GM19239 (cell line): ENCODE measurements around the gene SIX1.

ENCODE experiments used
- DNase-seq: peaks from one replicate; pipeline ENCODE4 v3.0.0; 2011; ENCODE audit warnings: low spot score; ENCODE audit not compliant: insufficient read length
- FAIRE-seq: peaks from 2 replicates; lab custom pipeline; 2011; peaks lifted over from hg19 to GRCh38; lab: Jason Lieb, UNC

Gene SIX1

GRCh38 chr14:60648934-60649874 lies at the start of gene SIX1:
Gene SIX1 (minus strand): TSS chr14:60649477. CDS start chr14:60649189, 288 bp downstream.
- no peak for FAIRE-seq
- DNase-seq = no peak

GRCh38 chr14:60695327-60695726 lies 46.0 kb upstream of the SIX1 start:
- DNase-seq (no peak), FAIRE-seq (no peak)

GRCh38 chr14:60691383-60692113 lies 42.3 kb upstream of the SIX1 start:
- FAIRE-seq (no peak), DNase-seq (no peak)

- DNase-seq (no peak), FAIRE-seq (no peak)
These were observed 37.6 kb upstream of the SIX1 start for GRCh38 chr14:60686865-60687264.

- no peak for FAIRE-seq
- DNase-seq = no peak
These were observed 34.9 kb upstream of the SIX1 start for GRCh38 chr14:60684203-60684602.

- FAIRE-seq (no peak), DNase-seq (no peak)
These were observed 32.0 kb upstream of the SIX1 start for GRCh38 chr14:60681271-60681670.

GRCh38 chr14:60680511-60680910 lies 31.2 kb upstream of the SIX1 start:
- no peak for DNase-seq
- FAIRE-seq = no peak

GRCh38 chr14:60679566-60680258 lies 30.4 kb upstream of the SIX1 start:
- no peak for DNase-seq
- no peak for FAIRE-seq

GRCh38 chr14:60677701-60678100 lies 28.4 kb upstream of the SIX1 start:
- FAIRE-seq (no peak), DNase-seq (no peak)

- no peak for DNase-seq
- FAIRE-seq = no peak
These were observed 21.7 kb upstream of the SIX1 start for GRCh38 chr14:60670989-60671388.

GRCh38 chr14:60668431-60669112 lies 19.3 kb upstream of the SIX1 start:
- DNase-seq (no peak), FAIRE-seq (no peak)

- no peak for FAIRE-seq
- DNase-seq = no peak
These were observed 15.9 kb upstream of the SIX1 start for GRCh38 chr14:60665177-60665550.

GRCh38 chr14:60662982-60663381 lies 13.7 kb upstream of the SIX1 start:
- DNase-seq (no peak), FAIRE-seq (no peak)

- FAIRE-seq (no peak), DNase-seq (no peak)
These were observed 12.4 kb upstream of the SIX1 start for GRCh38 chr14:60661721-60662120.

GRCh38 chr14:60658909-60659585 lies 9.8 kb upstream of the SIX1 start:
- no peak for FAIRE-seq

GRCh38 chr14:60658211-60658690 lies 9.0 kb upstream of the SIX1 start:
- DNase-seq (no peak), FAIRE-seq (no peak)

More at GRCh38 chr14:60658909-60659585, 9.8 kb upstream of the SIX1 start:
- DNase-seq = no peak

GRCh38 chr14:60657456-60658210 lies 8.4 kb upstream of the SIX1 start:
- no peak for DNase-seq
- FAIRE-seq = peak; percentile 62

- DNase-seq (peak; percentile 72), FAIRE-seq (peak; percentile 31)
These were observed 7.6 kb upstream of the SIX1 start for GRCh38 chr14:60656686-60657455.
